NOMO-1 (cell line): ENCODE data around the gene NDE1.
"Not testable (repeated sequence)": the region's sequence is repeated elsewhere in the genome, so short reads cannot be mapped to it uniquely, and the experiment has no call there.

Experiments
- DNase-seq, 2 experiments: peaks; one replicate each; lab custom pipeline; 2025; ENCODE audit not compliant: unreplicated experiment in 2 of 2; lab: John Stamatoyannopoulos, UW

NDE1 gene

GRCh38 chr16:15649727-15650018 is 372 bp upstream of the NDE1 start:
- DNase-seq, result no peak

GRCh38 chr16:15650698-15651171 is 690 bp downstream of the NDE1 start:
- peak in 1 of 2 experiments; percentile 17 for DNase-seq

- DNase-seq, result no peak
Observed at GRCh38 chr16:15652293-15653001, 2.4 kb downstream of the NDE1 start.

- no peak for DNase-seq
Observed at GRCh38 chr16:15653227-15653626, 3.2 kb downstream of the NDE1 start.

- no peak for DNase-seq
Observed at GRCh38 chr16:15654591-15654990, 4.5 kb downstream of the NDE1 start.

- not testable (repeated sequence) for DNase-seq
Observed at GRCh38 chr16:15655561-15655960, 5.5 kb downstream of the NDE1 start.

- no peak for DNase-seq
Observed at GRCh38 chr16:15658149-15658548, 8.1 kb downstream of the NDE1 start.

GRCh38 chr16:15658556-15658955 is 8.5 kb downstream of the NDE1 start:
- DNase-seq, result no peak

GRCh38 chr16:15660203-15660601 is 10.2 kb downstream of the NDE1 start:
- DNase-seq, result no peak

GRCh38 chr16:15665107-15665506 is 15.1 kb downstream of the NDE1 start:
- DNase-seq, result no peak

GRCh38 chr16:15667091-15667742 is 17.2 kb downstream of the NDE1 start:
- no peak for DNase-seq

- DNase-seq, result no peak
Observed at GRCh38 chr16:15671530-15672117, 21.6 kb downstream of the NDE1 start.

- not testable (repeated sequence) for DNase-seq
Observed at GRCh38 chr16:15672127-15672513, 22.1 kb downstream of the NDE1 start.

GRCh38 chr16:15672514-15673167 is 22.6 kb downstream of the NDE1 start:
- DNase-seq, result peak; percentile 98 to 99

GRCh38 chr16:15674571-15674970 is 24.5 kb downstream of the NDE1 start:
- no peak for DNase-seq

- no peak for DNase-seq
Observed at GRCh38 chr16:15676506-15676905, 26.5 kb downstream of the NDE1 start.

GRCh38 chr16:15677447-15677846 is 27.4 kb downstream of the NDE1 start:
- DNase-seq, result no peak

- peak; percentile 12 to 66 for DNase-seq
Observed at GRCh38 chr16:15682105-15682570, 32.1 kb downstream of the NDE1 start.

- no peak for DNase-seq
Observed at GRCh38 chr16:15686287-15686686, 36.2 kb downstream of the NDE1 start.

GRCh38 chr16:15689290-15689689 is 39.2 kb downstream of the NDE1 start:
- DNase-seq, result no peak

GRCh38 chr16:15690296-15690695 is 40.3 kb downstream of the NDE1 start:
- DNase-seq, result no peak

- DNase-seq, result no peak
Observed at GRCh38 chr16:15691046-15691445, 41.0 kb downstream of the NDE1 start.
